HEK293 (cell line): ENCODE data around the gene FAM219B.

Source experiments
- CTCF ChIP-seq: fragments of 450-650 bp; formaldehyde crosslinking; IDR thresholded peaks from 2 replicates; pipeline ENCODE4 v1.5.1; 2016; ENCODE audit warnings: missing biosample characterization, missing genetic modification characterization
- SP2 ChIP-seq: fragments of 450-650 bp; formaldehyde crosslinking; IDR thresholded peaks from 2 replicates; pipeline ENCODE4 v1.5.1; 2016; ENCODE audit warnings: missing biosample characterization, missing genetic modification characterization
- ZBTB11 ChIP-seq: fragments of 450-650 bp; formaldehyde crosslinking; conservative IDR thresholded peaks from 2 replicates; pipeline ENCODE4 v1.5.1; 2016; ENCODE audit warnings: low read depth, missing biosample characterization, missing genetic modification characterization
- ZNF133 ChIP-seq: fragments of 450-650 bp; formaldehyde crosslinking; IDR thresholded peaks from 2 replicates; pipeline ENCODE4 v1.5.1; 2016; ENCODE audit warnings: missing biosample characterization, missing genetic modification characterization
- ZNF660 ChIP-seq: fragments of 450-650 bp; IDR thresholded peaks from 2 replicates; pipeline ENCODE4 v1.5.1; 2018; ENCODE audit warnings: missing biosample characterization, mild to moderate bottlenecking, missing genetic modification characterization

- TF ChIP-seq CTCF (tag by site-specific recombination) (no peak), ZNF133 (tag by site-specific recombination) (no peak), ZBTB11 (tag by site-specific recombination) (no peak), SP2 (tag by site-specific recombination) (no peak), ZNF660 (tag by site-specific recombination) (no peak)
Observed at GRCh38 chr15:74955796-74956647, 49.4 kb upstream of the FAM219B start.
